Mucosa of rectum (tissue), 2 donors: Measurements from ENCODE around the gene MAP7D1.
A peak's percentile ranks its signal among the peaks of the same experiment; 100 is the strongest.
"Not testable (repeated sequence)": the region's sequence is repeated elsewhere in the genome, so short reads cannot be mapped to it uniquely, and the experiment has no call there.

Experiments
- H3K27ac ChIP-seq, 2 donors: one replicate each; pipeline ENCODE4 v1.7.0; 2013; ENCODE audit warnings: inconsistent platforms in 2 of 2, low read depth in 2 of 2, low read length in 2 of 2
- H3K27me3 ChIP-seq, 2 donors: one replicate each; pipeline ENCODE4 v1.7.0; 2013; ENCODE audit warnings: low read length in 2 of 2; ENCODE audit not compliant: control insufficient read depth in 2 of 2, insufficient read depth in 2 of 2
- H3K36me3 ChIP-seq, 2 donors: one replicate each; pipeline ENCODE4 v1.7.0; 2013; ENCODE audit warnings: low read length in 2 of 2; ENCODE audit not compliant: control insufficient read depth in 2 of 2, insufficient read depth in 2 of 2
- H3K4me1 ChIP-seq, 2 donors: one replicate each; pipeline ENCODE4 v1.7.0; 2013; ENCODE audit warnings: low read length in 2 of 2, mild to moderate bottlenecking in 1 of 2; ENCODE audit not compliant: control insufficient read depth in 2 of 2, insufficient read depth in 2 of 2
- H3K4me3 ChIP-seq, 2 donors: one replicate each; pipeline ENCODE4 v1.7.0; 2013; ENCODE audit warnings: low read length in 2 of 2
- H3K9ac ChIP-seq, 2 donors: one replicate each; pipeline ENCODE4 v1.7.0; 2013; ENCODE audit warnings: low read length in 2 of 2, low read depth in 1 of 2, mild to moderate bottlenecking in 1 of 2
- H3K9me3 ChIP-seq, 2 donors: one replicate each; pipeline ENCODE4 v1.7.0; 2013; ENCODE audit warnings: low read length in 2 of 2; ENCODE audit not compliant: control insufficient read depth in 2 of 2
- donor health status: healthy.
- donor health status: Normal muscosa, but diverticular disease.

The MAP7D1 gene

GRCh38 chr1:36151134-36151844 is 4.7 kb upstream of the MAP7D1 start:
- Histone ChIP-seq H3K27ac (peak overlapping the region; percentile 90 to 95), H3K9ac (peak overlapping the region; percentile 43 to 92), H3K4me3 (peak overlapping the region; percentile 48 to 62), H3K9me3 (no peaks in the 10 kb centered on the region), H3K36me3 (no peaks in the 10 kb centered on the region), H3K27me3 (no peaks in the 10 kb centered on the region), H3K4me1 (peaks cover 36% of the 10 kb centered on the region in 2 donors)

- Histone ChIP-seq H3K36me3 (no peaks in the 10 kb centered on the region), H3K9me3 (no peaks in the 10 kb centered on the region), H3K4me1 (peaks cover 36% of the 10 kb centered on the region in 2 donors), H3K4me3 (peak overlapping the region in 1 of 2 donors; percentile 26), H3K9ac (peak overlapping the region; percentile 41), H3K27me3 (no peaks in the 10 kb centered on the region), H3K27ac (peak overlapping the region; percentile 61 to 95)
Observed at GRCh38 chr1:36151845-36152203, 4.1 kb upstream of the MAP7D1 start.

GRCh38 chr1:36153476-36153875 is 2.5 kb upstream of the MAP7D1 start:
- no peaks in the 10 kb centered on the region for H3K36me3 ChIP-seq
- no peak overlapping the region for H3K9ac ChIP-seq
- H3K27ac ChIP-seq = no peak overlapping the region
- H3K9me3 ChIP-seq = no peaks in the 10 kb centered on the region
- H3K4me3 ChIP-seq = no peak overlapping the region
- H3K27me3 ChIP-seq = no peaks in the 10 kb centered on the region
- H3K4me1 ChIP-seq = peaks cover 51% of the 10 kb centered on the region in 2 donors

GRCh38 chr1:36154335-36154734 is 1.6 kb upstream of the MAP7D1 start:
- no peak overlapping the region for H3K9ac ChIP-seq
- H3K4me1 ChIP-seq = peaks cover 50 to 53% of the 10 kb centered on the region in 2 donors
- H3K36me3 ChIP-seq = no peaks in the 10 kb centered on the region
- H3K27ac ChIP-seq = no peak overlapping the region
- H3K27me3 ChIP-seq = no peaks in the 10 kb centered on the region
- no peaks in the 10 kb centered on the region for H3K9me3 ChIP-seq
- no peak overlapping the region for H3K4me3 ChIP-seq

GRCh38 chr1:36154765-36155407 is 1.1 kb upstream of the MAP7D1 start:
- Histone ChIP-seq H3K27ac (peak overlapping the region; percentile 89 to 94), H3K36me3 (no peaks in the 10 kb centered on the region), H3K4me3 (peak overlapping the region; percentile 89 to 95), H3K9me3 (no peaks in the 10 kb centered on the region), H3K9ac (peak overlapping the region; percentile 98 to 99), H3K27me3 (no peaks in the 10 kb centered on the region), H3K4me1 (peaks cover 52 to 57% of the 10 kb centered on the region in 2 donors)

- H3K4me1 ChIP-seq = peaks cover 43 to 52% of the 10 kb centered on the region in 2 donors
- peak overlapping the region; percentile 84 to 94 for H3K27ac ChIP-seq
- peak overlapping the region; percentile 77 to 98 for H3K9ac ChIP-seq
- no peaks in the 10 kb centered on the region for H3K27me3 ChIP-seq
- H3K36me3 ChIP-seq = no peaks in the 10 kb centered on the region
- H3K4me3 ChIP-seq = peak overlapping the region; percentile 79 to 95
- no peaks in the 10 kb centered on the region for H3K9me3 ChIP-seq
Observed at GRCh38 chr1:36156329-36157114, 562 bp downstream of the MAP7D1 start.

- peak overlapping the region; percentile 79 to 95 for H3K4me3 ChIP-seq
- H3K27ac ChIP-seq = peak overlapping the region; percentile 84 to 94
- H3K9me3 ChIP-seq = no peaks in the 10 kb centered on the region
- H3K27me3 ChIP-seq = no peaks in the 10 kb centered on the region
- peak overlapping the region; percentile 77 to 98 for H3K9ac ChIP-seq
- H3K4me1 ChIP-seq = peaks cover 44 to 53% of the 10 kb centered on the region in 2 donors
- no peaks in the 10 kb centered on the region for H3K36me3 ChIP-seq
Observed at GRCh38 chr1:36157115-36157903, 1.3 kb downstream of the MAP7D1 start.

GRCh38 chr1:36157973-36158826 is 2.2 kb downstream of the MAP7D1 start:
- H3K9ac ChIP-seq = peak overlapping the region; percentile 28 to 61
- no peaks in the 10 kb centered on the region for H3K9me3 ChIP-seq
- H3K4me3 ChIP-seq = peak overlapping the region; percentile 79 to 95
- no peaks in the 10 kb centered on the region for H3K27me3 ChIP-seq
- peaks cover 47 to 59% of the 10 kb centered on the region in 2 donors for H3K4me1 ChIP-seq
- H3K27ac ChIP-seq = peak overlapping the region; percentile 4 to 94
- no peaks in the 10 kb centered on the region for H3K36me3 ChIP-seq

GRCh38 chr1:36158827-36159252 is 2.9 kb downstream of the MAP7D1 start:
- H3K27ac ChIP-seq, H3K9me3 ChIP-seq, H3K36me3 ChIP-seq, H3K9ac ChIP-seq, H3K27me3 ChIP-seq: not testable (repeated sequence)
- Histone ChIP-seq H3K4me3 (peak overlapping the region in 1 of 2 donors; percentile 79), H3K4me1 (peaks cover 47 to 59% of the 10 kb centered on the region in 2 donors)
